AG10803 (cell line): Measurements from ENCODE around the gene HS1BP3.

Source experiments
- DNase-seq: peaks from one replicate; pipeline ENCODE4 v3.0.0; 2010; ENCODE audit warnings: low read depth
- H3K4me3 ChIP-seq: 2 replicates; pipeline ENCODE4 v1.5.1; 2011; ENCODE audit warnings: mild to moderate bottlenecking, low read length, control low read depth
- CTCF ChIP-seq: conservative IDR thresholded peaks from 2 replicates; pipeline ENCODE4 v1.5.1; 2011; ENCODE audit warnings: mild to moderate bottlenecking, low read length, control low read depth, inconsistent platforms

Gene HS1BP3

DNA sequence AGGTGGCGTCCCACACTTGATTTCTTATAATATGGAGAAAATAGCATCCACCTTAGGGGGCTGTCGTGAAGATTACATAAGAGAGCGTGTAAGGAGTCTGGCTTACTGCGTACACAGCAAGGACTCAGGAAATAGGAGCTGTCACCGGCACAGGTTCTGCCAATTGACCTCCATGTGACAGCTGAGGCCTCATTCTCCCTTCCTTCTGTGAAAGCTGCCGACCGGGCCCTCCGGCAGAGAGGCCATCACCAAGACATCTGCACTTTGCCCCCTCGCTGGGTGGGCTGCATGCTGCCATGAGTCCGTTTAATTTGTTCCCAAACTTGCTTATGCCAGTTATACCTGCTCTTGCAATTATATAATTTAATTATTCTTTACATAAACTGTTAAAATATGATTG, 27.7 kb downstream of the HS1BP3 start:
- no peak for DNase-seq
- TF ChIP-seq CTCF, result no peak
- H3K4me3 ChIP-seq, result no peak overlapping the region

GRCh38 chr2:20622731-20623130, 28.2 kb downstream of the HS1BP3 start:
- H3K4me3 ChIP-seq, result no peak overlapping the region
- no peak for DNase-seq
- no peak for TF ChIP-seq CTCF

DNA sequence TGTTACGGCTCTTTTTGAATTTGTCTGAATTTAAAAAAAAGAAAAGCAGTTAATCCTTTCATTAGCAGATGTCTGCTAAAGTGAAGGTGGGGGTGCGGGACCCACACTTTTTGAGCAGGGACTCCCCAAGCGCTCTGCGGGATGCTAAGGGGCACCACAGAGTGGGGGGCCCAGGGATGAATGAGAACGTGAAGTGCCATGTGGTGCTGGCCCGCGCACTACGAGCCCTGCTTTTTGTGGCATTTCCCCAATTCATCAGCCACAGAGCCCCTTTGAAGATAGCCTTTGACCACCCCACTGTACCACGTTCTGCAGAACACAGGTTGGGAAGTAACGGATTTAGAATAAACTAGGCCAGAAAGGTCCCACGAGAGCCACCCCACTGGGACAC, 28.6 kb downstream of the HS1BP3 start:
- no peak for TF ChIP-seq CTCF
- H3K4me3 ChIP-seq, result no peak overlapping the region
- no peak for DNase-seq

- DNase-seq, result no peak
- H3K4me3 ChIP-seq, result no peak overlapping the region
- TF ChIP-seq CTCF, result no peak
These were observed 29.3 kb downstream of the HS1BP3 start for GRCh38 chr2:20621366-20622295.

- H3K4me3 ChIP-seq, result no peak overlapping the region
- TF ChIP-seq CTCF, result no peak
- no peak for DNase-seq
These were observed 30.1 kb downstream of the HS1BP3 start for GRCh38 chr2:20620696-20621365.

GRCh38 chr2:20620271-20620681, 30.6 kb downstream of the HS1BP3 start:
- DNase-seq, result no peak
- TF ChIP-seq CTCF, result no peak

GRCh38 chr2:20619624-20620024, 31.3 kb downstream of the HS1BP3 start:
- H3K4me3 ChIP-seq, result no peak overlapping the region
- no peak for DNase-seq

More at GRCh38 chr2:20620271-20620681, 30.6 kb downstream of the HS1BP3 start:
- H3K4me3 ChIP-seq, result no peak overlapping the region

More at GRCh38 chr2:20619624-20620024, 31.3 kb downstream of the HS1BP3 start:
- no peak for TF ChIP-seq CTCF
